Measurements from ENCODE around the gene MYLK. TPM values are rescaled to one million over a fixed set of nuclear protein-coding genes. Genes with fewer than 3 reads are reported as not detected.

The MYLK gene
- total RNA-seq, 1 donor from 2014 or later: 50.5 TPM

- Histone ChIP-seq H4K20me1 (ENCODE audit: insufficient read depth, low read length) (no peaks in the 10 kb centered on the region), H2AFZ (ENCODE audit: low read depth, low read length) (no peak overlapping the region), H3K9me3 (ENCODE audit: insufficient read depth, low read depth, low read length) (no peaks in the 10 kb centered on the region), H3K79me2 (ENCODE audit: insufficient read depth, low read length) (peaks cover 10% of the 10 kb centered on the region), H3K27ac (ENCODE audit: low read depth, low read length) (peak overlapping the region; percentile 61), H3K4me2 (ENCODE audit: low read length) (peak overlapping the region; percentile 47), H3K9ac (ENCODE audit: low read length) (no peak overlapping the region), H3K27me3 (ENCODE audit: insufficient read depth, low read length) (no peaks in the 10 kb centered on the region), H3K4me3 (ENCODE audit: insufficient read depth, low read depth, low read length) (no peak overlapping the region), H3K4me1 (ENCODE audit: insufficient read depth, low read length) (peaks cover 49% of the 10 kb centered on the region), H3K36me3 (ENCODE audit: insufficient read depth, low read length) (peaks cover 17% of the 10 kb centered on the region)
- Mint-ChIP-seq H3K4me3 (ENCODE audit: unreplicated experiment) (no peak overlapping the region), H3K27ac (ENCODE audit: unreplicated experiment) (no peak overlapping the region), H3K27me3 (ENCODE audit: low read depth, unreplicated experiment) (no peaks in the 10 kb centered on the region), H3K4me1 (ENCODE audit: low read depth, unreplicated experiment) (peaks cover 50% of the 10 kb centered on the region), H3K36me3 (ENCODE audit: low read depth, unreplicated experiment) (peaks cover 3% of the 10 kb centered on the region), H3K9me3 (ENCODE audit: unreplicated experiment) (no peaks in the 10 kb centered on the region)
- peak; percentile 55 for DNase-seq (ENCODE audit: low read depth)
- FAIRE-seq: peak; percentile 64
- TF ChIP-seq EZH2 (IDR thresholded peaks at IDR 0.05; ENCODE audit: insufficient read depth, low read length): no peak
- TF ChIP-seq CTCF (IDR thresholded peaks at IDR 0.05; ENCODE audit: insufficient read depth, low read depth, low read length): no peak
Observed at GRCh38 chr3:123792473-123793201, 91.5 kb downstream of the MYLK start.

- Histone ChIP-seq H3K27me3 (ENCODE audit: insufficient read depth, low read length) (no peaks in the 10 kb centered on the region), H3K27ac (ENCODE audit: low read depth, low read length) (peak overlapping the region; percentile 61), H3K9me3 (ENCODE audit: insufficient read depth, low read depth, low read length) (no peaks in the 10 kb centered on the region), H3K36me3 (ENCODE audit: insufficient read depth, low read length) (peaks cover 18% of the 10 kb centered on the region), H3K4me2 (ENCODE audit: low read length) (peak overlapping the region; percentile 24), H3K4me1 (ENCODE audit: insufficient read depth, low read length) (peaks cover 49% of the 10 kb centered on the region), H3K9ac (ENCODE audit: low read length) (no peak overlapping the region), H2AFZ (ENCODE audit: low read depth, low read length) (no peak overlapping the region), H3K4me3 (ENCODE audit: insufficient read depth, low read depth, low read length) (no peak overlapping the region), H4K20me1 (ENCODE audit: insufficient read depth, low read length) (no peaks in the 10 kb centered on the region), H3K79me2 (ENCODE audit: insufficient read depth, low read length) (peaks cover 5% of the 10 kb centered on the region)
- Mint-ChIP-seq H3K4me3 (ENCODE audit: unreplicated experiment) (no peak overlapping the region), H3K27me3 (ENCODE audit: low read depth, unreplicated experiment) (no peaks in the 10 kb centered on the region), H3K4me1 (ENCODE audit: low read depth, unreplicated experiment) (peaks cover 52% of the 10 kb centered on the region), H3K9me3 (ENCODE audit: unreplicated experiment) (no peaks in the 10 kb centered on the region), H3K36me3 (ENCODE audit: low read depth, unreplicated experiment) (peaks cover 3% of the 10 kb centered on the region), H3K27ac (ENCODE audit: unreplicated experiment) (no peak overlapping the region)
- DNase-seq (ENCODE audit: low read depth) (peak; percentile 49), FAIRE-seq (no peak)
- TF ChIP-seq CTCF (IDR thresholded peaks at IDR 0.05; ENCODE audit: insufficient read depth, low read depth, low read length): no peak
Observed at GRCh38 chr3:123791898-123792297, 92.2 kb downstream of the MYLK start.

- peak overlapping the region; percentile 88 for H3K27ac ChIP-seq (ENCODE audit: low read depth, low read length)
- H3K4me2 ChIP-seq (ENCODE audit: low read length): peak overlapping the region; percentile 35
- peaks cover 3% of the 10 kb centered on the region for H3K36me3 Mint-ChIP-seq (ENCODE audit: low read depth, unreplicated experiment)
- peaks cover 18% of the 10 kb centered on the region for H3K36me3 ChIP-seq (ENCODE audit: insufficient read depth, low read length)
- H2AFZ ChIP-seq (ENCODE audit: low read depth, low read length): no peak overlapping the region
- no peaks in the 10 kb centered on the region for H3K9me3 ChIP-seq (ENCODE audit: insufficient read depth, low read depth, low read length)
- no peaks in the 10 kb centered on the region for H4K20me1 ChIP-seq (ENCODE audit: insufficient read depth, low read length)
- H3K4me1 ChIP-seq (ENCODE audit: insufficient read depth, low read length): peaks cover 49% of the 10 kb centered on the region
- peak; percentile 92 for DNase-seq (ENCODE audit: low read depth)
- H3K9me3 Mint-ChIP-seq (ENCODE audit: unreplicated experiment): no peaks in the 10 kb centered on the region
- peak; percentile 85 for FAIRE-seq
- H3K27ac Mint-ChIP-seq (ENCODE audit: unreplicated experiment): no peak overlapping the region
- H3K79me2 ChIP-seq (ENCODE audit: insufficient read depth, low read length): peaks cover 5% of the 10 kb centered on the region
- H3K27me3 ChIP-seq (ENCODE audit: insufficient read depth, low read length): no peaks in the 10 kb centered on the region
- no peak overlapping the region for H3K4me3 Mint-ChIP-seq (ENCODE audit: unreplicated experiment)
- H3K27me3 Mint-ChIP-seq (ENCODE audit: low read depth, unreplicated experiment): no peaks in the 10 kb centered on the region
- peaks cover 52% of the 10 kb centered on the region for H3K4me1 Mint-ChIP-seq (ENCODE audit: low read depth, unreplicated experiment)
- no peak overlapping the region for H3K9ac ChIP-seq (ENCODE audit: low read length)
- H3K4me3 ChIP-seq (ENCODE audit: insufficient read depth, low read depth, low read length): no peak overlapping the region
- TF ChIP-seq CTCF (IDR thresholded peaks at IDR 0.05; ENCODE audit: insufficient read depth, low read depth, low read length): no peak
Observed at GRCh38 chr3:123791417-123791816, 92.7 kb downstream of the MYLK start.

All from astrocyte (in vitro differentiated cells and primary cell).